ENCODE measurements around the gene CACNG7.

DNA sequence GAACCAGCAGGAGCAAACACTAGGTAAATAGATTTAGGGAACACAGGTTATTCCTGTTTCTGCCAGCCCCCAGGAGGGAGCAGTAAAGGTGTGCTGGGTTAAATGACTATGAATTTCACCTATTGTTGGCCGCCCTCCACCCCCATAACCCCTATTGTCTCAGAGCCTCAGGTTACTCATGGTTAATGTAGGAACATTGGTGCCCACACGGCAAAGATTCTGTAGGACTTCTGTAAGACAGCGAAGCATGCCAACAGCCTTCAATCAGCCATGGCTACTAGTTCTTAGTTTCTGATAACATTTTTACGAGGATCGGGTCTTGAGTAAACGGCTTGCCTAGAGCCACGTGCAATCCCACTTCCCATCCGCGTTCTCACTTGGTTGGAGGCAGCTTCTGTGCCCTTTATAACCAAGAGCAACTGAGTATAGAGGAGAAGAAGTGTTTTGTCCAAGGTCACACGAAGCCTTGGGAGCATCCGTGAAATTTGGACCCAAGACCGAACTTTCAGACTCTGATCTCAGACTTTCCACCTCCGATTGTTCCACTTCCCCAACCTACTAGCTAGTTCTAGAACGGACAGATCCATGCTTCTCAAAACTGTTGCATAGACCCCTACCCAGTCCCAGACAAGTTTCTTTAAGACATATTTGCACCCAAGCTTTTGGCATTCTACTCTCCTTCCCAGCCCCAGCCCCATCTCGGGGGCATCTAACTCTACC is 48.5 kb downstream of the CACNG7 start:
- TF ChIP-seq EZH2phosphoT487 (IDR thresholded peaks at IDR 0.05; ENCODE audit: borderline replicate concordance, low read depth, low read length): no peak
- TF ChIP-seq, protein P1, sequence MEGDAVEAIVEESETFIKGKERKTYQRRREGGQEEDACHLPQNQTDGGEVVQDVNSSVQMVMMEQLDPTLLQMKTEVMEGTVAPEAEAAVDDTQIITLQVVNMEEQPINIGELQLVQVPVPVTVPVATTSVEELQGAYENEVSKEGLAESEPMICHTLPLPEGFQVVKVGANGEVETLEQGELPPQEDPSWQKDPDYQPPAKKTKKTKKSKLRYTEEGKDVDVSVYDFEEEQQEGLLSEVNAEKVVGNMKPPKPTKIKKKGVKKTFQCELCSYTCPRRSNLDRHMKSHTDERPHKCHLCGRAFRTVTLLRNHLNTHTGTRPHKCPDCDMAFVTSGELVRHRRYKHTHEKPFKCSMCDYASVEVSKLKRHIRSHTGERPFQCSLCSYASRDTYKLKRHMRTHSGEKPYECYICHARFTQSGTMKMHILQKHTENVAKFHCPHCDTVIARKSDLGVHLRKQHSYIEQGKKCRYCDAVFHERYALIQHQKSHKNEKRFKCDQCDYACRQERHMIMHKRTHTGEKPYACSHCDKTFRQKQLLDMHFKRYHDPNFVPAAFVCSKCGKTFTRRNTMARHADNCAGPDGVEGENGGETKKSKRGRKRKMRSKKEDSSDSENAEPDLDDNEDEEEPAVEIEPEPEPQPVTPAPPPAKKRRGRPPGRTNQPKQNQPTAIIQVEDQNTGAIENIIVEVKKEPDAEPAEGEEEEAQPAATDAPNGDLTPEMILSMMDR (conservative IDR thresholded peaks at IDR 0.05; ENCODE audit: low read length): no peak

Data from OCI-LY7 (cell line).